K562 (cell line): Measurements from ENCODE around the gene MRAP2. TPM values are rescaled to one million over a fixed set of nuclear protein-coding genes. Genes with fewer than 3 reads are reported as not detected.

Experiments
- ATF1 ChIP-seq, 2 experiments: fragments of 450-650 bp in 1 of 2; IDR thresholded peaks; 2 replicates each; pipeline ENCODE4 v1.6.1; 2016; ENCODE audit warnings: missing compliant biosample characterization in 1 of 2, missing genetic modification characterization in 1 of 2
- ATF7 ChIP-seq: fragments of 450-650 bp; IDR thresholded peaks from 2 replicates; pipeline ENCODE4 v1.7.1; 2014; ENCODE audit warnings: mild to moderate bottlenecking, moderate library complexity
- C11orf30 ChIP-seq: fragments of 450-650 bp; IDR thresholded peaks from 2 replicates; pipeline ENCODE4 v1.6.1; 2016; ENCODE audit warnings: low read depth, mild to moderate bottlenecking
- CBX8 ChIP-seq: fragments of 200-600 bp; sonication (generic); IDR thresholded peaks from 2 replicates; pipeline ENCODE4 v1.6.1; 2012; ENCODE audit warnings: borderline replicate concordance, mixed run types, low read depth, mild to moderate bottlenecking, moderate library complexity, mixed read lengths, low read length, control low read depth, inconsistent platforms; ENCODE audit not compliant: poor library complexity, severe bottlenecking; ENCODE audit errors: extremely low read depth
- CHD1 ChIP-seq: fragments of 200-600 bp; sonication (generic); IDR thresholded peaks from one replicate; pipeline ENCODE4 v1.6.1; 2012; ENCODE audit warnings: mild to moderate bottlenecking, moderate library complexity, low read length, inconsistent platforms
- CHD2 ChIP-seq: IDR thresholded peaks from 2 replicates; pipeline ENCODE4 v1.6.1; 2011; ENCODE audit warnings: low read depth, low read length
- CTBP1 ChIP-seq: fragments of 450-650 bp; IDR thresholded peaks from 2 replicates; pipeline ENCODE4 v1.6.1; 2016; ENCODE audit warnings: borderline replicate concordance
- CXXC5 ChIP-seq: fragments of 250-450 bp; sonication (Bioruptor Pico); IDR thresholded peaks from 2 replicates; pipeline ENCODE4 v1.8.0; 2022; ENCODE audit warnings: inconsistent platforms, mild to moderate bottlenecking, moderate library complexity
- FUS ChIP-seq: fragments of 200-400 bp; formaldehyde crosslinking; optimal IDR thresholded peaks from 2 replicates; pipeline ENCODE3; 2017; ENCODE audit warnings: low read depth, low read length
- JUND ChIP-seq, 2 experiments: IDR thresholded peaks; 2 replicates in 1 of 2; 3 replicates in 1 of 2; pipeline ENCODE4 v1.6.1; 2011; ENCODE audit warnings: borderline replicate concordance in 2 of 2, low read depth in 2 of 2, low read length in 2 of 2, improper control_type of control experiment in 1 of 2, missing biosample characterization in 1 of 2, missing genetic modification characterization in 1 of 2, missing genetic modification reagents in 1 of 2
- MCM3 ChIP-seq: fragments of 450-650 bp; IDR thresholded peaks from 2 replicates; pipeline ENCODE4 v1.6.1; 2016
- PCBP1 ChIP-seq: fragments of 200-400 bp; formaldehyde crosslinking; IDR thresholded peaks from 2 replicates; pipeline ENCODE4 v1.6.1; 2018; ENCODE audit warnings: mild to moderate bottlenecking, low read depth, low read length; ENCODE audit not compliant: poor library complexity, severe bottlenecking
- PHF8 ChIP-seq: fragments of 200-600 bp; sonication (generic); IDR thresholded peaks from 2 replicates; pipeline ENCODE4 v1.6.1; 2012; ENCODE audit warnings: mixed run types, mild to moderate bottlenecking, inconsistent platforms, low read length, moderate library complexity, borderline replicate concordance
- RAD21 ChIP-seq, 2 experiments: fragments of 250-450 bp in 1 of 2; fragments of 450-650 bp in 1 of 2; sonication (Bioruptor Pico) in 1 of 2; formaldehyde crosslinking in 1 of 2; IDR thresholded peaks in 1 of 2; conservative IDR thresholded peaks in 1 of 2; 2 replicates each; pipeline versions ENCODE4 v1.4.0 to v1.8.0; 2020 to 2022; ENCODE audit warnings: mild to moderate bottlenecking in 2 of 2, moderate library complexity in 1 of 2
- SMAD3 ChIP-seq: fragments of 450-650 bp; formaldehyde crosslinking; conservative IDR thresholded peaks from 2 replicates; pipeline ENCODE4 v1.4.0; 2020; ENCODE audit warnings: mild to moderate bottlenecking
- TCFL5 ChIP-seq: fragments of 250-450 bp; sonication (Bioruptor Pico); conservative IDR thresholded peaks from 2 replicates; pipeline ENCODE4 v1.6.1; 2021; ENCODE audit warnings: mild to moderate bottlenecking, moderate library complexity, matching md5 sums
- TRIM24 ChIP-seq, 2 experiments: fragments of 450-650 bp; IDR thresholded peaks; 2 replicates each; pipeline ENCODE4 v1.6.1; 2016
- polyA plus RNA-seq, 8 experiments: library from polyadenylated mRNA; depleted of rRNA in 4 of 8; stranded (reverse) in 5 of 8; unstranded in 3 of 8; fragments of >200 nt; fragmentation: Nextera tagmentation in 2 of 8; fragmentation: Illumina TruSeq in 1 of 8; extraction: Ambion mirVana in 2 of 8; extraction: Trizol in 1 of 8; gene quantifications; 2 replicates each; pipeline versions ENCODE4 v1.2.1 to v1.2.3, GENCODE V29; 2011 to 2014; ENCODE audit warnings: inconsistent platforms in 1 of 8, missing spikeins in 1 of 8
- total RNA-seq, 7 experiments: library from RNA; depleted of rRNA in 6 of 7; stranded (reverse); fragments of >200 nt in 6 of 7; fragmentation: Illumina TruSeq in 2 of 7; extraction: Trizol in 2 of 7; gene quantifications; 2 replicates each; pipeline versions ENCODE4 v1.2.1 to v1.2.3, GENCODE V29; 2011 to 2021; ENCODE audit warnings: low replicate concordance in 1 of 7
- TF ChIP-seq, protein P1 (sequence below): fragments of 200-400 bp; formaldehyde crosslinking; IDR thresholded peaks from 2 replicates; pipeline ENCODE4 v1.6.1; 2017; ENCODE audit warnings: mild to moderate bottlenecking, low read depth, low read length, moderate library complexity
- TF ChIP-seq, protein P2 (sequence below): fragments of 450-650 bp; IDR thresholded peaks from 2 replicates; pipeline ENCODE4 v1.6.1; 2017; ENCODE audit warnings: mild to moderate bottlenecking, moderate library complexity
- TF ChIP-seq, protein P3 (sequence below): fragments of 450-650 bp; IDR thresholded peaks from 2 replicates; pipeline ENCODE4 v1.6.1; 2016; ENCODE audit warnings: low read depth, mild to moderate bottlenecking, moderate library complexity
- TF ChIP-seq, protein P4 (sequence below): sonication (generic); formaldehyde crosslinking; IDR thresholded peaks from 2 replicates; pipeline ENCODE4 v1.8.0; 2023; ENCODE audit warnings: mild to moderate bottlenecking, missing genetic modification reagents

Gene MRAP2
- total and polyA plus RNA-seq, 9 of the 15 experiments (the other 6 are each of a cell fraction or from before 2014, with no cell fraction given): 5.9 to 38.9 (median 9.3) TPM

DNA sequence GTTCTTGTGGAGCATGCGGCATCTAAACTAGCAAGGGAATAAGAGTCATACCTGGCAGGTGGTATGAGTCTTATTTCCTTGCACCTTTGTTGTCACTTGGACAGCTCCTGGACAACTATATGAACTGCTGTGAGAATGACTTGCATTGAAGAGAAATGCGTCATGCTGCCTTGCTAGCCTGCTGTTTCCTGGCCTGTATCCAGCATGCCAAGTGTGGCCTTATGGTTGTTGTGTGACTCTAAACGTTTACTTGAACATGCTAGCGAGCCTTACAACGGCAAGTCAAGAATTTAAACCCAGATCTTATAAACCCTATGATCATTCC lies 103.4 kb downstream of the MRAP2 start (continued):
- TF ChIP-seq, protein P1, sequence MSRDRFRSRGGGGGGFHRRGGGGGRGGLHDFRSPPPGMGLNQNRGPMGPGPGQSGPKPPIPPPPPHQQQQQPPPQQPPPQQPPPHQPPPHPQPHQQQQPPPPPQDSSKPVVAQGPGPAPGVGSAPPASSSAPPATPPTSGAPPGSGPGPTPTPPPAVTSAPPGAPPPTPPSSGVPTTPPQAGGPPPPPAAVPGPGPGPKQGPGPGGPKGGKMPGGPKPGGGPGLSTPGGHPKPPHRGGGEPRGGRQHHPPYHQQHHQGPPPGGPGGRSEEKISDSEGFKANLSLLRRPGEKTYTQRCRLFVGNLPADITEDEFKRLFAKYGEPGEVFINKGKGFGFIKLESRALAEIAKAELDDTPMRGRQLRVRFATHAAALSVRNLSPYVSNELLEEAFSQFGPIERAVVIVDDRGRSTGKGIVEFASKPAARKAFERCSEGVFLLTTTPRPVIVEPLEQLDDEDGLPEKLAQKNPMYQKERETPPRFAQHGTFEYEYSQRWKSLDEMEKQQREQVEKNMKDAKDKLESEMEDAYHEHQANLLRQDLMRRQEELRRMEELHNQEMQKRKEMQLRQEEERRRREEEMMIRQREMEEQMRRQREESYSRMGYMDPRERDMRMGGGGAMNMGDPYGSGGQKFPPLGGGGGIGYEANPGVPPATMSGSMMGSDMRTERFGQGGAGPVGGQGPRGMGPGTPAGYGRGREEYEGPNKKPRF: no peak
- TF ChIP-seq, protein P2, sequence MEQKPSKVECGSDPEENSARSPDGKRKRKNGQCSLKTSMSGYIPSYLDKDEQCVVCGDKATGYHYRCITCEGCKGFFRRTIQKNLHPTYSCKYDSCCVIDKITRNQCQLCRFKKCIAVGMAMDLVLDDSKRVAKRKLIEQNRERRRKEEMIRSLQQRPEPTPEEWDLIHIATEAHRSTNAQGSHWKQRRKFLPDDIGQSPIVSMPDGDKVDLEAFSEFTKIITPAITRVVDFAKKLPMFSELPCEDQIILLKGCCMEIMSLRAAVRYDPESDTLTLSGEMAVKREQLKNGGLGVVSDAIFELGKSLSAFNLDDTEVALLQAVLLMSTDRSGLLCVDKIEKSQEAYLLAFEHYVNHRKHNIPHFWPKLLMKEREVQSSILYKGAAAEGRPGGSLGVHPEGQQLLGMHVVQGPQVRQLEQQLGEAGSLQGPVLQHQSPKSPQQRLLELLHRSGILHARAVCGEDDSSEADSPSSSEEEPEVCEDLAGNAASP: no peak
- TF ChIP-seq, protein P3, sequence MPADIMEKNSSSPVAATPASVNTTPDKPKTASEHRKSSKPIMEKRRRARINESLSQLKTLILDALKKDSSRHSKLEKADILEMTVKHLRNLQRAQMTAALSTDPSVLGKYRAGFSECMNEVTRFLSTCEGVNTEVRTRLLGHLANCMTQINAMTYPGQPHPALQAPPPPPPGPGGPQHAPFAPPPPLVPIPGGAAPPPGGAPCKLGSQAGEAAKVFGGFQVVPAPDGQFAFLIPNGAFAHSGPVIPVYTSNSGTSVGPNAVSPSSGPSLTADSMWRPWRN: no peak
- TF ChIP-seq CXXC5: no peak
- no peak for TF ChIP-seq CBX8
- TF ChIP-seq CTBP1: peak; percentile 54; the same call in 1 of the 2 replicates
- TF ChIP-seq, protein P4, sequence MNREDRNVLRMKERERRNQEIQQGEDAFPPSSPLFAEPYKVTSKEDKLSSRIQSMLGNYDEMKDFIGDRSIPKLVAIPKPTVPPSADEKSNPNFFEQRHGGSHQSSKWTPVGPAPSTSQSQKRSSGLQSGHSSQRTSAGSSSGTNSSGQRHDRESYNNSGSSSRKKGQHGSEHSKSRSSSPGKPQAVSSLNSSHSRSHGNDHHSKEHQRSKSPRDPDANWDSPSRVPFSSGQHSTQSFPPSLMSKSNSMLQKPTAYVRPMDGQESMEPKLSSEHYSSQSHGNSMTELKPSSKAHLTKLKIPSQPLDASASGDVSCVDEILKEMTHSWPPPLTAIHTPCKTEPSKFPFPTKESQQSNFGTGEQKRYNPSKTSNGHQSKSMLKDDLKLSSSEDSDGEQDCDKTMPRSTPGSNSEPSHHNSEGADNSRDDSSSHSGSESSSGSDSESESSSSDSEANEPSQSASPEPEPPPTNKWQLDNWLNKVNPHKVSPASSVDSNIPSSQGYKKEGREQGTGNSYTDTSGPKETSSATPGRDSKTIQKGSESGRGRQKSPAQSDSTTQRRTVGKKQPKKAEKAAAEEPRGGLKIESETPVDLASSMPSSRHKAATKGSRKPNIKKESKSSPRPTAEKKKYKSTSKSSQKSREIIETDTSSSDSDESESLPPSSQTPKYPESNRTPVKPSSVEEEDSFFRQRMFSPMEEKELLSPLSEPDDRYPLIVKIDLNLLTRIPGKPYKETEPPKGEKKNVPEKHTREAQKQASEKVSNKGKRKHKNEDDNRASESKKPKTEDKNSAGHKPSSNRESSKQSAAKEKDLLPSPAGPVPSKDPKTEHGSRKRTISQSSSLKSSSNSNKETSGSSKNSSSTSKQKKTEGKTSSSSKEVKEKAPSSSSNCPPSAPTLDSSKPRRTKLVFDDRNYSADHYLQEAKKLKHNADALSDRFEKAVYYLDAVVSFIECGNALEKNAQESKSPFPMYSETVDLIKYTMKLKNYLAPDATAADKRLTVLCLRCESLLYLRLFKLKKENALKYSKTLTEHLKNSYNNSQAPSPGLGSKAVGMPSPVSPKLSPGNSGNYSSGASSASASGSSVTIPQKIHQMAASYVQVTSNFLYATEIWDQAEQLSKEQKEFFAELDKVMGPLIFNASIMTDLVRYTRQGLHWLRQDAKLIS (CRISPR knock-in tag): no peak
- no peak for TF ChIP-seq MCM3
- no peak for TF ChIP-seq PCBP1
- no peak for TF ChIP-seq CHD2
- TF ChIP-seq JUND (IDR thresholded peaks at IDR 0.05; ENCODE audit: borderline replicate concordance, low read depth, low read length): peak; percentile 65; the same call in 1 of the 2 replicates
- TF ChIP-seq JUND (tag; IDR thresholded peaks at IDR 0.05; ENCODE audit: borderline replicate concordance, low read depth, low read length): peak; percentile 83; the same call in 2 of the 3 replicates
- peak; percentile 86 for TF ChIP-seq C11orf30
- no peak for TF ChIP-seq SMAD3 (CRISPR knock-in tag)
- no peak for TF ChIP-seq TCFL5 (CRISPR knock-in tag)
- TF ChIP-seq FUS: no peak
- TF ChIP-seq TRIM24 (IDR thresholded peaks at IDR 0.05): peak in 1 of 2 experiments; percentile 58; a peak in 1 of 4 replicates
- TF ChIP-seq PHF8: no peak
- no peak for TF ChIP-seq ATF1 (CRISPR knock-in tag; IDR thresholded peaks at IDR 0.05)
- peak; percentile 49 for TF ChIP-seq ATF1 (tag; IDR thresholded peaks at IDR 0.05)
- peak in 1 of 2 experiments; percentile 17; a peak in 1 of 4 replicates for TF ChIP-seq RAD21 (CRISPR knock-in tag; conservative IDR thresholded peaks at IDR 0.05 in 1 of 2, IDR thresholded peaks at IDR 0.05 in 1 of 2)
- no peak; the same call in 1 of the 2 replicates for TF ChIP-seq ATF7
- TF ChIP-seq CHD1: no peak
